HepG2 (cell line): Measurements from ENCODE around the gene NALCN. TPM values are rescaled to one million over a fixed set of nuclear protein-coding genes. Genes with fewer than 3 reads are reported as not detected.

Experiments used
- ARNT ChIP-seq: fragments of 450-650 bp; IDR thresholded peaks from 2 replicates; pipeline ENCODE4 v1.6.1; 2017
- ARNT2 ChIP-seq: sonication (generic); formaldehyde crosslinking; IDR thresholded peaks from 2 replicates; pipeline ENCODE4 v1.8.0; 2022; ENCODE audit warnings: mild to moderate bottlenecking, low read depth, missing genetic modification reagents, moderate library complexity
- EZH2 ChIP-seq: conservative IDR thresholded peaks from 2 replicates; pipeline ENCODE4 v1.6.1; 2012; ENCODE audit warnings: mild to moderate bottlenecking, low read depth, low read length, moderate library complexity
- HMGXB4 ChIP-seq, 2 experiments: sonication (generic) in 1 of 2; formaldehyde crosslinking in 1 of 2; IDR thresholded peaks; 2 replicates each; pipeline versions ENCODE4 v1.4.0 to v1.6.1; 2018 to 2020; ENCODE audit warnings: missing genetic modification reagents in 2 of 2, borderline replicate concordance in 1 of 2, low read depth in 1 of 2, mild to moderate bottlenecking in 1 of 2, missing biosample characterization in 1 of 2
- POLR2AphosphoS2 ChIP-seq: IDR thresholded peaks from 2 replicates; pipeline ENCODE4 v1.6.1; 2011; ENCODE audit warnings: low read depth, low read length, improper control_type of control experiment
- POLR2G ChIP-seq: fragments of 200-400 bp; formaldehyde crosslinking; IDR thresholded peaks from 2 replicates; pipeline ENCODE4 v1.6.1; 2018; ENCODE audit warnings: mild to moderate bottlenecking, low read depth, low read length, moderate library complexity
- REL ChIP-seq: sonication (generic); formaldehyde crosslinking; conservative IDR thresholded peaks from 2 replicates; pipeline ENCODE4 v1.8.0; 2022; ENCODE audit warnings: mild to moderate bottlenecking, missing genetic modification reagents, moderate library complexity
- ZNF12 ChIP-seq: sonication (generic); formaldehyde crosslinking; IDR thresholded peaks from 2 replicates; pipeline ENCODE4 v1.5.0; 2020; ENCODE audit warnings: missing genetic modification reagents
- ZNF569 ChIP-seq: sonication (generic); formaldehyde crosslinking; IDR thresholded peaks from 2 replicates; pipeline ENCODE4 v1.5.0; 2020; ENCODE audit warnings: mild to moderate bottlenecking, missing genetic modification reagents, moderate library complexity, borderline replicate concordance
- polyA plus RNA-seq, 8 experiments: library from polyadenylated mRNA; depleted of rRNA in 3 of 8; stranded (reverse) in 7 of 8; unstranded in 1 of 8; fragments of >200 nt; fragmentation: Illumina TruSeq in 4 of 8; extraction: Trizol in 4 of 8; gene quantifications; 2 replicates each; pipeline versions ENCODE4 v1.2.1 to v1.2.3, GENCODE V29; 2011 to 2016; ENCODE audit warnings: low read depth in 4 of 8, missing spikeins in 1 of 8, mixed read lengths in 1 of 8; ENCODE audit not compliant: insufficient read depth in 1 of 8
- total RNA-seq, 5 experiments: library from RNA; depleted of rRNA; stranded (reverse); fragments of >200 nt; fragmentation: Illumina TruSeq; extraction: Trizol; gene quantifications; 2 replicates each; pipeline ENCODE4 v1.2.3, GENCODE V29; 2016; ENCODE audit warnings: low read depth in 1 of 5
- TF ChIP-seq, protein P1 (sequence below): sonication (generic); formaldehyde crosslinking; conservative IDR thresholded peaks from 2 replicates; pipeline ENCODE4 v1.8.0; 2022; ENCODE audit warnings: mild to moderate bottlenecking, moderate library complexity, missing genetic modification reagents
- TF ChIP-seq, protein P2 (sequence below): sonication (generic); formaldehyde crosslinking; IDR thresholded peaks from 2 replicates; pipeline ENCODE4 v1.5.0; 2020; ENCODE audit warnings: missing genetic modification reagents, mild to moderate bottlenecking, borderline replicate concordance

NALCN gene
- total and polyA plus RNA-seq, 2 of the 13 experiments (the other 11 are each of a cell fraction or from before 2014, with no cell fraction given): not detected

DNA sequence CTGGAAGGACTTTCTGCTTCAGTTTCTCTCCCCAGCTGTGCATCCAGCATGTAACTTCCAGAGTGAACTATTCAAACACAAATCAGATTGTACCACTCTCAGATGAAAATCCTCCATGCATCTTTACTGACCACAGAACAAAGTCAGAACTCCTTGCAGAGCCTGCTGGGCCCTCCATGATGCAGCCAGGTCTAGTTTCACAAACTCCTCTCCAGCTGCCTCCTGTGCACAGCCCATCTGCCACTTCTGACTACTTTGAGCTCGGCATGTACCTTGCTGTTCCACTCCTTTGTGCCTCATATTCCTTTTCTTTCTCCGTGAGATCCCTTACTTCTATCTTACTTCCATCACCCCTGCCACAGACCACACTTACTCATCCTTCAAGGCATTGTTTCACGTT is 31.4 kb downstream of the NALCN start (continued):
- TF ChIP-seq, protein P1, sequence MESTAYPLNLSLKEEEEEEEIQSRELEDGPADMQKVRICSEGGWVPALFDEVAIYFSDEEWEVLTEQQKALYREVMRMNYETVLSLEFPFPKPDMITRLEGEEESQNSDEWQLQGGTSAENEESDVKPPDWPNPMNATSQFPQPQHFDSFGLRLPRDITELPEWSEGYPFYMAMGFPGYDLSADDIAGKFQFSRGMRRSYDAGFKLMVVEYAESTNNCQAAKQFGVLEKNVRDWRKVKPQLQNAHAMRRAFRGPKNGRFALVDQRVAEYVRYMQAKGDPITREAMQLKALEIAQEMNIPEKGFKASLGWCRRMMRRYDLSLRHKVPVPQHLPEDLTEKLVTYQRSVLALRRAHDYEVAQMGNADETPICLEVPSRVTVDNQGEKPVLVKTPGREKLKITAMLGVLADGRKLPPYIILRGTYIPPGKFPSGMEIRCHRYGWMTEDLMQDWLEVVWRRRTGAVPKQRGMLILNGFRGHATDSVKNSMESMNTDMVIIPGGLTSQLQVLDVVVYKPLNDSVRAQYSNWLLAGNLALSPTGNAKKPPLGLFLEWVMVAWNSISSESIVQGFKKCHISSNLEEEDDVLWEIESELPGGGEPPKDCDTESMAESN: no peak
- TF ChIP-seq ARNT2 (CRISPR knock-in tag): no peak
- no peak for TF ChIP-seq ZNF569 (CRISPR knock-in tag)
- TF ChIP-seq POLR2AphosphoS2: no peak
- no peak for TF ChIP-seq ZNF12 (CRISPR knock-in tag)
- TF ChIP-seq EZH2: no peak
- TF ChIP-seq HMGXB4 (CRISPR knock-in tag; IDR thresholded peaks at IDR 0.05; ENCODE audit: borderline replicate concordance in 1 of 2, low read depth in 1 of 2): no peak
- TF ChIP-seq POLR2G: no peak
- no peak for TF ChIP-seq ARNT
- TF ChIP-seq, protein P2, sequence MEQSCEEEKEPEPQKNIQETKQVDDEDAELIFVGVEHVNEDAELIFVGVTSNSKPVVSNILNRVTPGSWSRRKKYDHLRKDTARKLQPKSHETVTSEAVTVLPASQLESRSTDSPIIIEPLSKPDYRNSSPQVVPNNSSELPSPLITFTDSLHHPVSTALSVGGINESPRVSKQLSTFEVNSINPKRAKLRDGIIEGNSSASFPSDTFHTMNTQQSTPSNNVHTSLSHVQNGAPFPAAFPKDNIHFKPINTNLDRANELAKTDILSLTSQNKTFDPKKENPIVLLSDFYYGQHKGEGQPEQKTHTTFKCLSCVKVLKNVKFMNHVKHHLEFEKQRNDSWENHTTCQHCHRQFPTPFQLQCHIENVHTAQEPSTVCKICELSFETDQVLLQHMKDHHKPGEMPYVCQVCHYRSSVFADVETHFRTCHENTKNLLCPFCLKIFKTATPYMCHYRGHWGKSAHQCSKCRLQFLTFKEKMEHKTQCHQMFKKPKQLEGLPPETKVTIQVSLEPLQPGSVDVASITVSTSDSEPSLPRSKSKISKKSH: no peak
- TF ChIP-seq REL (CRISPR knock-in tag): no peak
- TF ChIP-seq, all 625 proteins: peak for 0
